Endothelial cell of umbilical vein (primary cell): ENCODE data around the gene MLH1. TPM values are rescaled to one million over a fixed set of nuclear protein-coding genes. Genes with fewer than 3 reads are reported as not detected.

ENCODE experiments used
- BruUV-seq: library from RNA; stranded (reverse); fragments of 400-500 nt; replicated peaks from 2 replicates; lab custom pipeline; 2021; lab: Mats Ljungman, UMichigan
- CTCF ChIA-PET: fragments of 300-600, 350-600 bp; sonication (Branson Sonifier 250); formaldehyde crosslinking; loops from one replicate; lab custom pipeline; 2021; ENCODE audit warnings: antibody characterized with exemption, inconsistent platforms; lab: Charles Lee
- POLR2A ChIA-PET: fragments of 300-600, 350-600 bp; sonication (Branson Sonifier 250); formaldehyde crosslinking; loops from one replicate; lab custom pipeline; 2021; ENCODE audit warnings: antibody characterized with exemption, inconsistent platforms; lab: Charles Lee
- DNase-seq: peaks from one replicate; pipeline ENCODE4 v3.0.0-alpha.2; 2011; ENCODE audit warnings: low read depth, low spot score
- FAIRE-seq: peaks from 2 replicates; lab custom pipeline; 2011; peaks lifted over from hg19 to GRCh38; lab: Jason Lieb, UNC
- H2AFZ ChIP-seq: 2 replicates; pipeline ENCODE4 v1.6.0; 2012; ENCODE audit warnings: low read depth, low read length, control low read depth, inconsistent platforms
- H3K27ac ChIP-seq: 2 replicates; pipeline ENCODE4 v1.5.1; 2011; ENCODE audit warnings: low read depth, mild to moderate bottlenecking, control low read depth, low read length, moderate library complexity; ENCODE audit not compliant: insufficient read depth
- H3K27me3 ChIP-seq, 2 experiments: 2 replicates each; pipeline versions ENCODE4 v1.6.0 to v1.6.1; 2011; ENCODE audit warnings: low read length in 2 of 2, mixed read lengths in 1 of 2; ENCODE audit not compliant: control insufficient read depth in 2 of 2, insufficient read depth in 2 of 2
- H3K36me3 ChIP-seq, 2 experiments: 2 replicates in 1 of 2; 3 replicates in 1 of 2; pipeline ENCODE4 v1.5.1; 2011; ENCODE audit warnings: low read length in 2 of 2, mild to moderate bottlenecking in 1 of 2, moderate library complexity in 1 of 2; ENCODE audit not compliant: control insufficient read depth in 2 of 2, insufficient read depth in 2 of 2; ENCODE audit errors: extremely low read depth in 1 of 2
- H3K4me1 ChIP-seq: 3 replicates; pipeline ENCODE4 v1.5.1; 2011; ENCODE audit warnings: mild to moderate bottlenecking, low read length; ENCODE audit not compliant: control insufficient read depth, insufficient read depth; ENCODE audit errors: extremely low read depth
- H3K4me2 ChIP-seq: 2 replicates; pipeline ENCODE4 v1.6.1; 2011; ENCODE audit warnings: low read length, control low read depth, mixed read lengths; ENCODE audit not compliant: insufficient read depth
- H3K4me3 ChIP-seq, 3 experiments: fragments of 200-600 bp in 1 of 3; sonication (generic), shearing (Covaris generic) in 1 of 3; replicated peaks in 1 of 3; 2 replicates each; pipeline ENCODE4 v1.5.1; 2011 to 2016; ENCODE audit warnings: control low read depth in 3 of 3, low read length in 3 of 3, mild to moderate bottlenecking in 2 of 3, inconsistent platforms in 1 of 3, low read depth in 1 of 3, moderate library complexity in 1 of 3; ENCODE audit not compliant: insufficient read depth in 1 of 3
- H3K79me2 ChIP-seq: 2 replicates; pipeline ENCODE4 v1.6.0; 2012; ENCODE audit warnings: low read length, inconsistent platforms; ENCODE audit not compliant: control insufficient read depth, insufficient read depth
- H3K9ac ChIP-seq: replicated peaks from 2 replicates; pipeline ENCODE3; 2011; ENCODE audit warnings: low read length, control low read depth; ENCODE audit not compliant: insufficient read depth; ENCODE audit errors: extremely low read depth
- H3K9me1 ChIP-seq: replicated peaks from 3 replicates; pipeline ENCODE4 v1.6.0; 2011; ENCODE audit warnings: mild to moderate bottlenecking, low read length; ENCODE audit not compliant: control insufficient read depth, insufficient read depth; ENCODE audit errors: extremely low read depth
- H3K9me3 ChIP-seq: replicated peaks from 2 replicates; pipeline ENCODE4 v1.5.1; 2012; ENCODE audit warnings: low read length, inconsistent platforms; ENCODE audit not compliant: control insufficient read depth, insufficient read depth
- H4K20me1 ChIP-seq: replicated peaks from 2 replicates; pipeline ENCODE3; 2011; ENCODE audit warnings: mild to moderate bottlenecking, low read length; ENCODE audit not compliant: control insufficient read depth, insufficient read depth; ENCODE audit errors: extremely low read depth
- EZH2 ChIP-seq: IDR thresholded peaks from 2 replicates; pipeline ENCODE4 v1.6.1; 2012; ENCODE audit warnings: borderline replicate concordance, low read depth, mild to moderate bottlenecking, moderate library complexity, low read length, inconsistent platforms; ENCODE audit not compliant: severe bottlenecking
- GATA2 ChIP-seq: IDR thresholded peaks from 2 replicates; pipeline ENCODE4 v1.7.0; 2011; ENCODE audit warnings: low read depth, mild to moderate bottlenecking, moderate library complexity, mixed read lengths, low read length; ENCODE audit not compliant: insufficient read length, insufficient read depth
- JUN ChIP-seq: IDR thresholded peaks from 2 replicates; pipeline ENCODE4 v1.6.1; 2011; ENCODE audit warnings: borderline replicate concordance, low read depth; ENCODE audit not compliant: insufficient read length, insufficient read depth
- MYC ChIP-seq: IDR thresholded peaks from one replicate; pipeline ENCODE4 v1.6.1; 2011; ENCODE audit warnings: mild to moderate bottlenecking, low read depth, low read length
- POLR2A ChIP-seq: IDR thresholded peaks from 2 replicates; pipeline ENCODE4 v1.6.1; 2012; ENCODE audit warnings: low read depth, mild to moderate bottlenecking, control low read depth, low read length
- dilution Hi-C: fragments of 300-500 bp; cut with MboI; formaldehyde crosslinking; loops from one replicate; pipeline ENCODE4 v1.15.0; 2019; ENCODE audit warnings: low sequenced_read_pairs; ENCODE audit not compliant: extremely low pct_ligation_motif_present
- intact Hi-C: fragments of 100-400 bp; cut with micrococcal nuclease; formaldehyde crosslinking; loops from one replicate; pipeline ENCODE4 v1.10.0; 2022
- polyA plus RNA-seq, 4 experiments: library from polyadenylated mRNA; depleted of rRNA in 3 of 4; stranded (reverse) in 3 of 4; unstranded in 1 of 4; fragments of >200 nt; gene quantifications; 2 replicates each; pipeline versions ENCODE4 v1.2.1 to v1.2.3, GENCODE V29; 2011 to 2012; ENCODE audit warnings: missing spikeins in 1 of 4
- total RNA-seq: library from RNA; stranded (reverse); gene quantifications from 2 replicates; pipeline ENCODE4 v1.2.3, GENCODE V29; 2021
- TF ChIP-seq, protein P1 (sequence below), 2 donors: IDR thresholded peaks; 1 replicate in 1 of 2; 2 replicates in 1 of 2; pipeline ENCODE4 v1.5.1; 2011; ENCODE audit warnings: low read length in 2 of 2, mild to moderate bottlenecking in 2 of 2, moderate library complexity in 2 of 2, control low read depth in 1 of 2, inconsistent platforms in 1 of 2, low read depth in 1 of 2; ENCODE audit not compliant: insufficient read depth in 1 of 2; ENCODE audit errors: extremely low read depth in 1 of 2
- TF ChIP-seq, protein P2 (sequence below): IDR thresholded peaks from 2 replicates; pipeline ENCODE4 v1.6.1; 2011; ENCODE audit not compliant: insufficient read depth, insufficient read length

The MLH1 gene
- total and polyA plus RNA-seq, 2 donors (not counting 3 experiments of a cell fraction or from before 2014, with no cell fraction given), result 22.2 to 32.9 TPM

DNA sequence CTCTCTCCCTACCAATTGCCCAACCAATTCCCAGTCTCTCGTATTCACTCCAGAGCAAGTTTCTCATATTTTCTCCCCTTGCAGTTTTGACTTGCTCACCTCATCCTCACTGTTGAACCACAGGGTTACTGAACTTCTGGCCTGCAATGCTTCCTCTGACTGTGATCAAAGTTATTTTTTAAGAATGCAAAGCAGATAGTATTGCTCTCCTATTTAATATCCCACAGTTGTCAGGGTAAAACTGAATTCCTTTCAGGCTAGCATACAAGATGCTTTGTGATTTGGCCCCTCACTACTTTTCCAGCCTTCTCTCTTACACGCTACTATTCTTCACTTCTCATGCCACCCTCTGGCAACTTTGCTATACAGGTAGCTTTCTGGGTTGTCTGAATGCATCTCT is 100.2 kb downstream of the MLH1 start:
- FAIRE-seq (no peak), DNase-seq (no peak)
- H4K20me1 ChIP-seq, result no peaks in the 10 kb centered on the region
- H3K4me3 ChIP-seq, result no peak overlapping the region
- no peak overlapping the region for H3K9ac ChIP-seq
- no peak overlapping the region for H3K27ac ChIP-seq
- TF ChIP-seq JUN (no peak), POLR2A (no peak), GATA2 (no peak), EZH2 (no peak), MYC (no peak)
- TF ChIP-seq, protein P1, sequence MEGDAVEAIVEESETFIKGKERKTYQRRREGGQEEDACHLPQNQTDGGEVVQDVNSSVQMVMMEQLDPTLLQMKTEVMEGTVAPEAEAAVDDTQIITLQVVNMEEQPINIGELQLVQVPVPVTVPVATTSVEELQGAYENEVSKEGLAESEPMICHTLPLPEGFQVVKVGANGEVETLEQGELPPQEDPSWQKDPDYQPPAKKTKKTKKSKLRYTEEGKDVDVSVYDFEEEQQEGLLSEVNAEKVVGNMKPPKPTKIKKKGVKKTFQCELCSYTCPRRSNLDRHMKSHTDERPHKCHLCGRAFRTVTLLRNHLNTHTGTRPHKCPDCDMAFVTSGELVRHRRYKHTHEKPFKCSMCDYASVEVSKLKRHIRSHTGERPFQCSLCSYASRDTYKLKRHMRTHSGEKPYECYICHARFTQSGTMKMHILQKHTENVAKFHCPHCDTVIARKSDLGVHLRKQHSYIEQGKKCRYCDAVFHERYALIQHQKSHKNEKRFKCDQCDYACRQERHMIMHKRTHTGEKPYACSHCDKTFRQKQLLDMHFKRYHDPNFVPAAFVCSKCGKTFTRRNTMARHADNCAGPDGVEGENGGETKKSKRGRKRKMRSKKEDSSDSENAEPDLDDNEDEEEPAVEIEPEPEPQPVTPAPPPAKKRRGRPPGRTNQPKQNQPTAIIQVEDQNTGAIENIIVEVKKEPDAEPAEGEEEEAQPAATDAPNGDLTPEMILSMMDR (IDR thresholded peaks at IDR 0.05; ENCODE audit: extremely low read depth in 1 of 2, insufficient read depth in 1 of 2, low read depth in 1 of 2, low read length in 2 of 2), result no peak
- TF ChIP-seq, protein P2, sequence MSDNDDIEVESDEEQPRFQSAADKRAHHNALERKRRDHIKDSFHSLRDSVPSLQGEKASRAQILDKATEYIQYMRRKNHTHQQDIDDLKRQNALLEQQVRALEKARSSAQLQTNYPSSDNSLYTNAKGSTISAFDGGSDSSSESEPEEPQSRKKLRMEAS, result no peak
- ChIA-PET POLR2A (no interaction called here), CTCF (interaction anchor here (0.7 to 1.9 kb wide), 3 partner anchors 9 to 28 kb away, joined by 3 to 4 read pairs (median 4); no protein-coding TSS in a partner anchor)
- dilution Hi-C loops (no loop called here), intact Hi-C loops (no loop called here)
- H3K4me2 ChIP-seq, result no peak overlapping the region
- H3K79me2 ChIP-seq, result no peaks in the 10 kb centered on the region
- H3K27me3 ChIP-seq, result no peaks in the 10 kb centered on the region
- peaks cover 37% of the 10 kb centered on the region for H3K4me1 ChIP-seq
- no TSS peak for BruUV-seq
- no peaks in the 10 kb centered on the region for H3K9me3 ChIP-seq
- no peaks in the 10 kb centered on the region for H3K9me1 ChIP-seq
- peaks cover 0 to 2% of the 10 kb centered on the region in 2 experiments for H3K36me3 ChIP-seq
- no peak overlapping the region for H2AFZ ChIP-seq
